Endothelial cell of umbilical vein (primary cell): ENCODE measurements around the gene ENOX2.

Experiments used
- EZH2 ChIP-seq: IDR thresholded peaks from 2 replicates; pipeline ENCODE4 v1.6.1; 2012; ENCODE audit warnings: borderline replicate concordance, low read depth, mild to moderate bottlenecking, moderate library complexity, low read length, inconsistent platforms; ENCODE audit not compliant: severe bottlenecking
- FOS ChIP-seq: IDR thresholded peaks from 2 replicates; pipeline ENCODE4 v1.6.1; 2011; ENCODE audit warnings: mild to moderate bottlenecking, low read length, moderate library complexity, borderline replicate concordance; ENCODE audit not compliant: insufficient read depth
- MAX ChIP-seq: IDR thresholded peaks from 2 replicates; pipeline ENCODE4 v1.6.1; 2011; ENCODE audit not compliant: insufficient read depth, insufficient read length
- MYC ChIP-seq: IDR thresholded peaks from one replicate; pipeline ENCODE4 v1.6.1; 2011; ENCODE audit warnings: mild to moderate bottlenecking, low read depth, low read length
- POLR2A ChIP-seq: IDR thresholded peaks from 2 replicates; pipeline ENCODE4 v1.6.1; 2012; ENCODE audit warnings: low read depth, mild to moderate bottlenecking, control low read depth, low read length
- POLR2AphosphoS5 ChIP-seq: IDR thresholded peaks from 2 replicates; pipeline ENCODE4 v1.6.1; 2012; ENCODE audit warnings: low read depth, mild to moderate bottlenecking, control low read depth, low read length, moderate library complexity; ENCODE audit not compliant: insufficient read depth
- TF ChIP-seq, protein P1 (sequence below), 2 donors: IDR thresholded peaks; 1 replicate in 1 of 2; 2 replicates in 1 of 2; pipeline ENCODE4 v1.5.1; 2011; ENCODE audit warnings: low read length in 2 of 2, mild to moderate bottlenecking in 2 of 2, moderate library complexity in 2 of 2, control low read depth in 1 of 2, inconsistent platforms in 1 of 2, low read depth in 1 of 2; ENCODE audit not compliant: insufficient read depth in 1 of 2; ENCODE audit errors: extremely low read depth in 1 of 2

- TF ChIP-seq MYC (no peak), POLR2A (no peak), MAX (no peak), EZH2 (no peak), POLR2AphosphoS5 (no peak), FOS (no peak)
- TF ChIP-seq, protein P1, sequence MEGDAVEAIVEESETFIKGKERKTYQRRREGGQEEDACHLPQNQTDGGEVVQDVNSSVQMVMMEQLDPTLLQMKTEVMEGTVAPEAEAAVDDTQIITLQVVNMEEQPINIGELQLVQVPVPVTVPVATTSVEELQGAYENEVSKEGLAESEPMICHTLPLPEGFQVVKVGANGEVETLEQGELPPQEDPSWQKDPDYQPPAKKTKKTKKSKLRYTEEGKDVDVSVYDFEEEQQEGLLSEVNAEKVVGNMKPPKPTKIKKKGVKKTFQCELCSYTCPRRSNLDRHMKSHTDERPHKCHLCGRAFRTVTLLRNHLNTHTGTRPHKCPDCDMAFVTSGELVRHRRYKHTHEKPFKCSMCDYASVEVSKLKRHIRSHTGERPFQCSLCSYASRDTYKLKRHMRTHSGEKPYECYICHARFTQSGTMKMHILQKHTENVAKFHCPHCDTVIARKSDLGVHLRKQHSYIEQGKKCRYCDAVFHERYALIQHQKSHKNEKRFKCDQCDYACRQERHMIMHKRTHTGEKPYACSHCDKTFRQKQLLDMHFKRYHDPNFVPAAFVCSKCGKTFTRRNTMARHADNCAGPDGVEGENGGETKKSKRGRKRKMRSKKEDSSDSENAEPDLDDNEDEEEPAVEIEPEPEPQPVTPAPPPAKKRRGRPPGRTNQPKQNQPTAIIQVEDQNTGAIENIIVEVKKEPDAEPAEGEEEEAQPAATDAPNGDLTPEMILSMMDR (IDR thresholded peaks at IDR 0.05; ENCODE audit: extremely low read depth in 1 of 2, insufficient read depth in 1 of 2, low read depth in 1 of 2, low read length in 2 of 2): no peak
Measured at GRCh38 chrX:130758072-130758471, 144.9 kb downstream of the ENOX2 start.
